8988T (cell line): ENCODE measurements around the gene HDAC5.
"Not testable (repeated sequence)": the region's sequence is repeated elsewhere in the genome, so short reads cannot be mapped to it uniquely, and the experiment has no call there.

Source experiments
- DNase-seq: peaks from one replicate; pipeline ENCODE4 v3.0.0; 2011

HDAC5 gene

DNA sequence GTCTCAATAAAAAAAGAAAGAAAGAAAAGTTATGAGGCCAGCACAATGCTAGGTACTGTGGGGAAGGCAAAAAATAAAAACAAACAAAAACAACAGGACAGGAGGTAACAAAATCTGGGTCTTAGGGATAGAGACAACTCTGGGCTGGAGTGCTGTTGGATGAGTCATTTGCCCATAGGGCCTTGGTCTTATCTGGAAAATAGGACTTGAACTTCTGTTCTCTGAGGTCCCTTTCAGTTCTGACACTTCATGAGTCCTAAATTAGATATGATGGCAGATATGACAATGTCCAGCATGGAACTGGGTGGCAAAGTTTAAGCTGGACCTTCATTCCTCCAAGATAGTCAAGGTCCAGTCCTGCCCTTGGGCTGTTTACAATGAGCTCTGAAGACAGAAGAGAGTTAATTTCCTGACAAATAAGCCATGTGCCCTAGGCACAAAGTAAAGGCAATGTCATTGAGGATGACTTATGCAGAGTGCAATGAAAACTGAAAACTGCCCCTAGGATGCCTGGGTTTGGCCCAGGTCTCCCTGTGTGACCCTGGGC is 8.9 kb upstream of the HDAC5 start:
- DNase-seq, result no peak

DNA sequence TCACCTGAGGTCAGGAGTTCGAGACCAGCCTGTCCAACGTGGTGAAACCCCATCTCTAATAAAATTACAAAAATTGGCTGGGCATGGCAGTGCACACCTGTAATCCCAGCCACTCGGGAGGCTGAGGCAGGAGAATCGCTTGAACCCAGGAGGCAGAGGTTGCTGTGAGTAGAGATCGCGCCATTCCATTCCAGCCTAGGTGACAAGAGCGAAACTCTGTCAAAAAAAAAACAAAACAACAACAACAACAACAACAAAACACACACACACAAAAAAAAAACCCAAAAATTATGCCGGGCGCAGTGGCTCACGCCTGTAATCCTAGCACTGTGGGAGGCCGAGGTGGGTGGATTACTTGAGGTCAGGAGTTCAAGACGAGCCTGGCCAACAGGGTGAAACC is 7.9 kb upstream of the HDAC5 start:
- not testable (repeated sequence) for DNase-seq

DNA sequence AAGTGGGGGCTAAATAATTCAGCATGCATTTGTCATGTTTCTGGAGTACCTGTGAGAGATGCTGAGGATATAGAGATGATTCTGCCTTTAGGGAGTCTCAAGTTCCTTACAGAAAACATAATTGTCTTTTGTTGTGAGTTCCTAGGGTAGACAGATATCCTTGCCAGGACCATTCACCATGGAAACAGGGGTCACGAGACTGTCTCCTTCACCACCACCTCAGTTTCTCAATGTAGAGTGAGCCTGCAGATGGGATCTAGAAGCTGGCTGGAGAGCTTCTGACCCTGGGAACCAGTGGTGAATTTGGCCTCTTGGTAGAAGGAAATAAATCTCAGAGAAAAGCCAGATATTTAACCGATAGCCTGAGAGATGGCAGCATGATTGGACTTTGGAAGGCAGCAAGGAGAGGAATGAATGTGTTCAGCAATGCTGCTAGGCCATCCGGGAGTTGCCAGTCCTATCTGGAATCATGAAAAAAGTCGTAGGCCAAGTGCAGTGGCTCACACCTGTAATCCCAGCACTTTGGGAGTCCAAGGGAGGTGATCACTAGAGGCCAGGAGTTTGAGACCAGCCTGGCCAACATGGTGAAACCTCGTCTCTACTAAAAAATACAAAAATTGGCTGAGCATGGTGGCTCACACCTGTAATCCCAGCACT is 7.4 kb upstream of the HDAC5 start:
- DNase-seq, result no peak

DNA sequence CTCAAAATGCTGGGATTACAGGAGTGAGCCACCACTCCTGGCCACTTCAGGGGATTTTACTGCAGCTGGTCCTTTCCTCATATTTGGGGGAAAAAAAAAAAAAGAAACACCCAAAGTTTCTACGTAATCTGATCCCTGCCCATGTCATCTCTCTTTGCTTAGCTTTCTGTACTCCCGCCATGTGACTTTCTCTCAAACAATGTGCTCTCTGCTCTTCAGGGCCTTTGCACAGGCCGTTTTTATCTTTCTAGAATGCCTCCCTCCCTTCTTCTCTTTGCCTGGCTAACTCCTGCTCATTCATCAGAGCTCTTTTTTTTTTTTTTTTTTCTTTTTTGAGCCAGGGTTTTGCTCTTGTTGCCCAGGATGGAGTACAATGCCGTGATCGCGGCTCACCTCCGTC is 4.9 kb upstream of the HDAC5 start:
- no peak for DNase-seq

DNA sequence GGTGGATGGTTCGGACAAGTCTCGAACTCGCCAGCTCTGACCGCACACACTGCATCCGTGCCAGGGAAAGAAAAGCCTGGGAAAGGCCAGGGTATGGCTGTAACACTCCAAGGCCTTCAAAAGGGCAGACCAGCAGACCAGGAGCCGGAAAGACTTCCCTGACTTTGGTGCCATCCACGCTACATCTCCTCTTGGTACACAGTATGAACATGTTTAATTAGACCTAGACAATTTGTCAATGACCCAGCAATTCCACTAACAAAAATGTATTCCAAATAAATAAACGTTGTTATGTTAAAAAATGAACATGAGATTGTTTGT is 637 bp upstream of the HDAC5 start:
- no peak for DNase-seq

DNA sequence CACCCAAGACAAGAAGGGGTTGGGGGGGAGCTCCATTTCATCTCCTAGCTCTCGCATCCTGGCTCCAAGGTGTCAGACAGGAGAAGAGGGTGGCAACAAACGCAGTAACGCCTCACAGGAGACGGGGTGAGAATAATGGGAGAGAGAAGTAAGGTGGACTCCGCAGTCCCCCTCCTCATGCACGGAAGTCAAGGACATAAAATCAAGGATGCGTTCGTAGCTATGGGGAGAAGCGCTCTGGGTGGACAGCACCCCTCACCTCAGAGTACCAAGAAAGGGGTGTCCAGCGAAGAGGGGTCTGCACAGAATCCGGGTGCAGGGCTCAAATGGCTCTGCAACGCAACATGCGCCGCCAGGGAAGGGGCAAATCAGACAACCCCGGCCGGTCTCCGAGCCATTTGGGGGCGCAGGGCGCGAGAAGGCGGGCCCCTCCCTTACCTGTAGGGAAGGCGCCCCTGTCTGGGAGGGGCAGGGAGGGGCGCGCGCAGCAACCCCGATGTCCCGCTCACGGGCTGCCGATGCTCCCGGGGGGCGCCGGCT is 555 bp downstream of the HDAC5 start:
- DNase-seq, result no peak

DNA sequence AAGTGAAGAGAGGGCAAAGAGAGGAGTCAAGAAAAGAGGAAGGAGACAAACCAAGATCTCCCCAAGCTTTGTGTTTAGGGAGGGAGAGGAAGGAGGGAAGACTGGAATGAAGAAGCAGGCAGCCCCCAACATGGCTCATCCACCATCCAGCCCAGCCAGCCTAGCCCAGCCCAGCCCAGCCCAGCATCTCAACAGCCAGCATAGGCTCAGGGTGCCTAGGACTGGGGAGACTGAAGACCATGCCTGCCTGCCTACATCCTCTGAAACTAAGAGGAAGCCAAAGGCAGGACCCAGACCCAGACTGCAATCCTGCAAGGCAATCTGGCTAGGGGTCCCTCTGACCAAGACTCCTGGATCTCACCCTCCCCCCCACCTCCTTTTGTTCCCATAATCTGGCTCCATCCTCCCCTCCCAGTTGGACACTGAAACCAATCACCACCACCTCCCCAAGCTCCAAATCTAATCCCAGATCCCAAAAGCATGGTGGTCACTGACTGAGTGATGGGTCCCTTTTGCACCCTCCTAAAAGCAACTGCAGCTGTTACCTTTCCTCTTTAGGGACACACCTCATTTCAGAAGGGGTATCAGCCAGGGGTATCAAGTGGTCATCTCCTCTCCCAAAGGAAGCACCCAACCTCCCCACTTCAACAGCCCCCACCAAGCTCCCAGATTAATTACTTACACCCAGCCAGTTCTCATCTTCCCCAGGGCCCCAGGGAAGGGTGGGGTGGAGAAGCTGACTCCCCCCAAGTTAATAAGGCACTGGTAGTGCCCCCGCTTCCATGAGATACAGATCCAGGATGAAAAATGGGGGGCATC is 1.2 kb downstream of the HDAC5 start:
- DNase-seq, result no peak

DNA sequence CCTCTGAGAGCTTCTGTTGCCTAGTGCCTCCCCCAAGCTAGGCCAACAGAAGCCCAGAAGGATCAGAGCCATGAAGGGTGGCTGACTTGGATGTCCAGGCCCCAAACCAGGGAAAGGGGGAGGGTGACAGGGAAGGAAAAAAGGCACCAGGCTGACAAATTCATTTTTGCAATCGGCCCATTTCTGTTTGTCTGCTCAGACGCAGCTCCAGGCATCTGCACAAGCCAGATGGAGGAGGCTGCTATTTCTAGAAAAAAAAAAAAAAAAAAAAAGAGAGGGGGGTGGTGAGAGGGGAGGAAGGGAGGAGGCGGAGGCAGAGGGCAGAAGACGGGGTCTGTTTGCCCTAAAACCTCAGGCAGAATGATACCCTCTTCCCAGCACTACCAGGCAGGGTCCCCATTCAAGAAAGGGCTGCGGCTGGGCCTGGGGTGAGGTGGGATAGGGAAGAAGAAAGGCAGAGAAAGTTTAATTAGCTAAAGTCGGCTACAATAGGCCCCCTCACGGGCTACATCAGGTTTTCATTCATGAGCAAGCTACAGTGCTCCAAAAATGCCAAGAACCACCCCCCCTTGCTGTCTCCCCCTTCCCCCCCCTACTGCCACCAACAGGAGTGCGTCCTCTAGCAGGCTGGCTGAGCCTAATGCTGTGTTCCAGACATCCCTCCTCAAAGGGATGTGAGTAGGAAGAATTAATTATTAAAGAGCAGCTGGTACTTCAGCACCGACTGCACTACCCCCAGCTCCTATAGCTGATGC is 2.4 kb downstream of the HDAC5 start:
- no peak for DNase-seq

DNA sequence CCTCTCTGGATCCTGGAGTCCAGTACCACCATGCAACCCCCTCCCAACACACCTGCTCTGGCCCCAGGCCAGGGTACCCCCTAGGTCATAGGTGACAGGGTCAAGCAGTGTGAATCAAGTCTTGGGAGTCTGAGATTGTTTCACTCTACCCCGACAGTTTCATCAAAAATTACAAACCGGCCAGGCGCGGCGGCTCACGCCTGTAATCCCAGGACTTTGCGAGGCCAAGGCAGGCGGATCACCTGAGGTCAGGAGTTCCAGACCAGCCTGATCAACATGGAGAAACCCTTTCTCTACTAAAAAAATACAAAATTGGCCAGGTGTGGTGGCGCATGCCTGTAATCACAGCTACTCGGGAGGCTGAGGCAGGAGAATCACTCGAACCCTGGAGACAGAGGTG is 3.2 kb downstream of the HDAC5 start:
- DNase-seq, result not testable (repeated sequence)

DNA sequence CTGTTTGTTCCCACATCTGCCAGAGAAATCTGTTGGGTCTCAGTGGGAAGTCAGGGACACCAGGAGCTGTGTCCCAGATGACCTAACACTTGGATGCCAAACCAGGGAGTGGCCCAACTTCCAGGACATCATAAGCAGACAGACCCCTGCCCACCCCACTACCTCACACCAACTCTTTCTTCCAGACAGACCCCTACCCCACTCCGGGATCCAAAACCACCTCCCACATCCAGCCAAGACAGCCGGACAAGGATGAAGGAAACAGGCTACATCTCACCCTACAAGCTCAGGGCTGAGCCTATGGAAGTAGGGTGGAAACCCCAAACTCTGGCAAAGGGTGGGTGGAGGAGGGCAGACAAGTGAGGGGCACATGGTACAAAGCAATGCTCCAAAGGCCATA is 3.6 kb downstream of the HDAC5 start:
- DNase-seq, result no peak

DNA sequence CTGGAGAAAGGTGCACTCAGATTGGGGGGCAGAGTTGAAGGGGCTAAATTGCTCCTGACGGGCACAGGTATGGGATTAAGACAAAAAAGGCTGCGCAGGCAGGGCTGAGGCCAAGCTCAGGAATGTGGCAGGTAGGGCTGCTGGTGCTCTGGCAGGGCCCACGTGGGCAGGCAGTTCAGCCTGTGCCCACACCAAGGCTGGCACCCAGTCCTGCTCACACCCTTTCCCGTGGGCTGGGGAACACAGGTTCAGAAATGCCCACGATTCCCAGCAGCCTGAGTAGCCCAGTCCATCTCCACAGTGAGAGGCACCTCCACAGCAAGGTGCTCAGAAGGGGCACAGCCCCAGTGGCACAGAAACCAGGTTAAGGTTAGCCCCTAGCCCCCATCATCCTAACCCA is 4.4 kb downstream of the HDAC5 start:
- DNase-seq, result no peak

DNA sequence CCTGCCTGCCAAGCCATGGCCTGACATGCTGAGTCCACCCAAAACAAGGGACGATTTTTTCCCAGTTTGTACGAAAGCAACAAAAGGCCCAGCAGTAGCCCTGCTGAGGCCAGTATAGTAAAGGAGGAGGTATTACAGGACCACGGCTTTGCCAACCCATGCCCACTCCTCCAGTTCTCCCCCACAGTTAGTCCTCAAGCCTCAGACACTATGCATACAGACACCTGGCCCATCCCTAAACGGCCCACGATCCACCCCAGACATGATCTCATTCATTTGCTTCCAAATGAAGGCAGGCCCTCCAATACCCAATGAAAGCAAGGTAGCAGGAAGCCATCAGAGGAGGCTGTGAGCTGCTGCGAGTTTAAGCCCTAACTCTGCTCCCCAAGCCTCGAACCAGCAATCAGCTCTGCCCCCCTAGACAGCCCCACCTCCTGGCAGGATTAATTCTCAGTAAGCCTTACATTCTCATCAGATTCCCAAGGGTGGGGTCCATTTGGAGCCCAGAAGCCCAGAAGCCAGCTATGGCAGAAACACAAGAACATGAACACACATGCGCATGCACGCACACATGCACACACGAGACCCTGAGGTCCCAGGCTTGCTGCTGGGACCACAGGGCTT is 4.9 kb downstream of the HDAC5 start:
- no peak for DNase-seq

DNA sequence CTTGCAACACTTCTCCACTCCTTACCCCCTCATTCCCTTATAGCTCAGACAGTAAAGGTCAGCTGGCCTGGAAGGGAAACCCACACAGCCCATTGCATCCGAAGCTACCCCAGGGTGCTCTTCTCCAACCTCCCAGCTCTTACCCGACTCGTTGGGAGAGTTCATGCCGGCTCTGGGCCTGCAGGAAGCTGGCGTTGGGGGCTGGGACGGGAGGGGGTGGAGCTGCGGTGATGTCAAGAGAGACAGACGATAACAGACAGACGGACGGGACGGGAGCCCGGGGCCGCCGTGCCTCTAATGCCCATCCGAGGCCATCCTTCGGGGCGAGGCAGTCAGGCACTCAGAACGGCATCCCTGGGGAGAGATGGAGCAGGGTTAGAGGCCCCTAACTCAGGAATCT is 6.1 kb downstream of the HDAC5 start:
- no peak for DNase-seq

DNA sequence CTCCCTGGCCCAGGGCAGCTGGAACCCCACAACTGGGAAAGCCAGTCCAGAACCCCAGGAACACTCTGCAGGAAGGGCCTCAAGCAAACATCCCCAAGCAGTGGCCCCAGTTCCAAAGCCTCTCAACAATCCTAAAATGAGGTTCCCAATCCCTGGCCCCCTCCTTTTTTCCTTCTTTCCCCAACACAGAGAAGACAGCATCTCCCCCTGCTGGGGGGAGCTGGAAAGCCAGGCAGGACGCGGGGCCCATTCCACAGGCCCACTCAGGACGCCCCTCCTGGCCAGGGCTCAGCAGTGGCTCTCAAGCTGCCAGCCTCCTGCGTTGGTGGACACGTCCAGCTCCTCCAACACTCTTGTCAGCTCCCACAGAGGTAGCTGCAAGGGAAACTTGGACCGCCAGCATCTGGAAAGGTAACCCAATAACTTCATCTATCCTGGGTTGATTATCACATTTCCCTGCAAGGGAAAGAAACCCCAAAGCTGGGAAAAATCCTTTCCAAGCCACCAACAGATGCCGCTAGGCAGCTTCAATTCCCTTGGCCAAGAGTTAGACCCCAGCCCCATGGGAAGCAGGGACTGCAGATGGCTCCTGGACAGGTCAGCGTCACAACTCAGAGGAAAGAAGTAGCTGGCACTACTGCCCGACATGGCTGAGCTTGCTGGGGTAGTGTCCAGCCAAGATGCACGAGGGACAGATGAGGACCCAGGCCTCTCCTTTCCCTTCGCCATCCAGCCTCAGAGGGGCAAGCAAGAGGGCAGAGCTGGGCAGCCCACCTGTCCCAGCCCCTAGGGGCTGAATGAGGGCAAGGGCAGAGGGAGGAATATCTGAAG is 7.6 kb downstream of the HDAC5 start:
- DNase-seq, result no peak

DNA sequence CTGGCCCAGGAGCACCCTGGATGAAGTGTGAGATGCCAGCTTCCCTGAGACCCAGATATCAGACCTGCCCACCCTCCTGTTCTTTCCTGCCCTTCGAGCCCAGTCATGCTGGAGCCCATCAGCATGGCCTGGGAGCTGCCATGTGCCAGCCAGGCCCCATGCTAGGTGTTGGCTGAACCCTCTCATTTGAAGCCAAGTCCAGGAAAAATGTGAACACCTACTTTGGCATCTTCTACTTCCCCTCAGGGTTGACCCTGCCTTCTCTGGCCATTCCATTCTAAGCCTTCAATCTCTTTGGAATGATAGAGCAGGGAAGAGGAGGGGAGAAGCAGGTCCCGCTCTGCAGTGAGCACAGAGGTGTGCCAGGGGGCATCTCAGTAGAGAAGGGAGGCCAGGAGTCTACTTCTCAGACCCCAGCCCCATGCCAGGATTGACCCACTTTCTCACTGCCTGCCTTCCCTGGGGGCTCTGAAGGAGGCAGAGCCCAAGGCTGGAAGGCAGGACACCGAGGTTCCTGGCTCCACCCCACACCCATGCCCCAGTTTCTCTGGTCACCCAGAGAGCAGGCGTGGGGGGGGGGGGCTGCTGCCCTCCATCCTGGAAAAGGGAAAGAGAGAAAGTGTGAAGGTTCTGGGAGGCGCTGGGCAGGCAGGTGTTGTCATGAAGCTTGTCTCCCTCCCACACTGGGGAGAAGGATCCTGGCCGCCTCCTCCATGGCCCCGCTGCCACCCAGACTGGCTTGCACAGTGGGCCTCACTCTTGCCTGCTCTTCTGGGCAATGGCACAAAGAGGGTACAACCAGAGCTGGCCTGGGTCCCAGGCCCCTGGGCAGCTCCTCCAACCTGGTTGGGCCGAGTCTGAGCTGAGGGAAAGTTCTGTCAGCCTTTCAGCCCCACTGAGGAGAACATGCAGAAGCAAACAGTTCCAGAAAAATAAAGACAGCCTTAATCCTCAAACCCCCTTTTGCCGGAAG is 9.3 kb downstream of the HDAC5 start:
- no peak for DNase-seq

DNA sequence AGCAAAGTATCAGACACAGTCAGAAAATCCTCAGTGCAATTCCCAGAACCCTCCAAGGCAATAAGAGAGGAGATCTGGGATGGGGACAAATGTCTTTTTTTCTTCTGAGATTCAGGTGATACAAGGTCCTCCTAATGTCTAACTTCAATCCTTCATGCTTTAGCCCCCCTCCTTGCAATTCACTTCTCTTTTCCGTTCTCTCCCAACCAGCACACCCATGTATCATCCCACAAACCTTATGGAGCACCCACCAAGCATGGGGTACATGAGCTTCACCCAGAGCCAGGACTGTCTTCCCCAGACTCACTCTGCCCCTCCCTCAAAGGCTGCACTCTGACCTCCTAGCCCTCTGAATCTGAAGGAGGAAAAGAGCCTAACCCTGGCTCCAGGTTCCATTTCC is 10.1 kb downstream of the HDAC5 start:
- no peak for DNase-seq

DNA sequence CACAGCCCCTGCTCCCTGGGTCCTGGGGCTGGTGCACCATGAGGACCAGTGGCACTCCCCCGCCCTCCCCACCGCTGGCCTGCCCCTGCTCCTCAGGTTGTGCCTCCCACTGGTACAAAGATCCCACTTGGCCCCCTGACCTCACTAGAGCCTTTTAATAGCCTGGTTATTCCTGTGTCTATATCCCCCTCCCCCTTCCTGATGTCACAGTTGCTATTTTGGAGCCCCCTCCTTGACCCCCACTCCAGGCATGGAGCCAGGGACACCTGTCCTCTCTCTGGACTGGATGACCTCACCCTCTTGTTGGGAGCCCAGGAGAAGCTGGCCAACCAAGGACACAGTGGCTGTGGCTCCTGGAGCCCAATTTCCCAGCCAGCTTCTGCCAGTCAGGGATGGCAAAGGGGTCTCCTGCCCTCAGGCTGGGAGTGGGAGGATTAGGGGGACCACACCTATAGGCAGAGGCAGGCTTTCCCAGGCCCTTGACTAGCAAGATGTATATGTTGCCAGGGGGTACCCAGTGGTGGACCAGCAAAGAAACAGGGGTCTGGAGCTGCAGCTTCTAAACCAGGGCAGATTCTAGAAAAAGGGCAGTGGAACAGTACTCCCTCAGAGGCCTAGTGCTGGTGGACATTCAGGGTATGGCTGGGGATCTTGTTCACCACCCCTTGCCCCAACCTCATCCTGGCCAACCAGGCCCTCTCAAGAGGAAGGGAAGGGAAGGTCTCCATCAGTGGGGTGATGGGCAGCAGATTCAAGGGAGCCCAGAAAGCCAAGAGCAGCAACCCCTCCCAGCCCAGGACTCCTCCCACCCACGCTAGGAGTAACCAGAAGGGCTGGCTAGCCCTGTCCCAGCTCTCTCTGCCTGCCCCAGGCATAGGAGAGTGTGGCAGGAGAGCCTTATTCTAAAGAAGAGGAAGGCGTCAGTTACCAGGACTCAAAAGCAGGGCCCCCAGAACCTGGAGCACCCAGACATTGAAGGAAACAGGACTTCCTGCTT is 10.9 kb downstream of the HDAC5 start:
- no peak for DNase-seq

DNA sequence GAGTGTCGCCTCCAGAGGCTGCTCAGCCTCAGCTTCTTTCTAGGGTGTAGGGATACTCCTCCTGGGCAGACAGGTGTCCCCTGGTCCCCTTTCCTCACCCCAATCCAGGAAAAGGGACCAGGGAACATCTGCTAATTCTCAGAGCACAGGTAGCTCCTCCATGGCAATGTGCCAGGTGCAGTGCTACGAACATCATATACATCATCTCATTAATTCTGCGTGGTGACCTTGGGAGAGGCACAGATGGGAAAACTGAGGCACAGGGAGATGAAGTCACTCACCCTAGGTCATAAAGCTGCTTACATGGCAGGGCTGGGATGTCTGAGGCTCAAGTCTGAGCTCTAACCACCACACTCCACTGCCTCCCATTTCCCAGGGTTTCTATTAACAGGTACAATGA is 11.7 kb downstream of the HDAC5 start:
- DNase-seq, result no peak

DNA sequence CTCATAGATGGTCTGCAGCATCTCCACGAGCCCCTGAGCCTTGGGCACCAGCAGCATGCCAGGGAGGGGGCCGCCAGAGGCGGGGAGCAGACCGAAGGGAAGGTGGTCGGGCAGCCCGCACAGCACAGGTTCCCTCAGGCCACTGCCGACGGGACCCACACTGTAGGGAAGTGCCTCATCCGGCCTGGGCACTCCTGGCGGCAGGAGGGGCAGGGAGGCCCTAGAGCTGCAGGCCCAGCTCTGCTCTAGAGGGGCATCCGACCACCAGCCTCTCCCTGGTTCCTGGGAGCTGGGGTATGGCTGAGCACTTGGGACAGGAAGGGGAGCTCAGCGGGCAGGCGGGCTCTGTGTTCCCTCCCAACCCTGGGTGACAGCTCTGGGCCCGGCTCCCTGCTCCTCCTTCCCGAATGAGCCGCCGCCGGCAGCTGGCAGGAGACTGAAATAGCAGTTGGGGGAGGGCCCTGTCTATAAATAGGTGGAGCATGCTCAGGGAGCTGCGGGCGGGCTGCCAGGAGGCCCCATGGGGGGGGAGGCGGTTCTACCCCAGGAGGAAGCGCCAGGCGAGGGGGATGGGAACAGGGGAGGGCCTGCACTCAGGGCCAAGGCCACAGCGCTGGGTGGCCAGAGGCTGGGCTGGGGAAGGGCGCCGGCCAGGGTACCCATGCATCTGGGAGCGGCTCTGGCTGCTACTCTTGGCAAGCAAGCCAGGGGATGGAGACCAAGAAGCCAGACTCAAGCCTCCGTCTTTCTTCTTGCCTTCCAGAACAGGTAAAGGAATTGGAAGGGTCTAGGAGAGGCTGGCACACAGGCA is 12.4 kb downstream of the HDAC5 start:
- peak; percentile 76 for DNase-seq
